Tibial artery (tissue), 4 donors: ENCODE results near the gene ARL3.

Experiments used
- DNase-seq, 2 donors: peaks; one replicate each; pipeline ENCODE4 v3.0.0-alpha.2; 2019
- H3K27ac ChIP-seq, 2 donors: fragments of 200-600 bp; sonication (generic) in 1 of 2; 1 replicate in 1 of 2; 2 replicates in 1 of 2; pipeline ENCODE4 v1.5.1; 2018 to 2019; ENCODE audit warnings: mild to moderate bottlenecking in 1 of 2
- H3K27me3 ChIP-seq, 2 donors: fragments of 200-600 bp; sonication (generic) in 1 of 2; one replicate each; pipeline versions ENCODE4 v1.5.1 to v1.6.0; 2016 to 2019
- H3K36me3 ChIP-seq, 3 donors: fragments of 200-600 bp; sonication (generic) in 2 of 3; one replicate each; pipeline ENCODE4 v1.5.1; 2016 to 2019; ENCODE audit warnings: mild to moderate bottlenecking in 2 of 3
- H3K4me1 ChIP-seq, 4 donors: fragments of 200-600 bp; sonication (generic) in 2 of 4; 1 replicate in 3 of 4; 2 replicates in 1 of 4; pipeline ENCODE4 v1.5.1; 2016 to 2019
- H3K4me3 ChIP-seq, 2 donors: fragments of 200-600 bp; sonication (generic) in 1 of 2; 1 replicate in 1 of 2; 2 replicates in 1 of 2; pipeline ENCODE4 v1.5.1; 2018 to 2019; ENCODE audit warnings: mild to moderate bottlenecking in 2 of 2
- H3K9me3 ChIP-seq, 3 donors: fragments of 200-600 bp; sonication (generic) in 1 of 3; one replicate each; pipeline ENCODE4 v1.5.1; 2016 to 2019
- CTCF ChIP-seq, 2 experiments: fragments of 200-600 bp in 1 of 2; fragments of 450-650 bp in 1 of 2; IDR thresholded peaks; one replicate each; pipeline ENCODE4 v1.5.1; 2017 to 2019; ENCODE audit warnings: antibody characterized with exemption in 2 of 2, mild to moderate bottlenecking in 1 of 2, moderate library complexity in 1 of 2
- intact Hi-C: fragments of 100-400 bp; cut with DNase I; formaldehyde crosslinking; loops from one replicate; pipeline ENCODE4 v1.15.0; 2023; ENCODE audit warnings: low total_unique reads

The ARL3 gene

GRCh38 chr10:102629661-102630614 lies 84.3 kb downstream of the ARL3 start:
- intact Hi-C loops = no loop called here
- H3K4me1 ChIP-seq = peaks cover 8 to 87% (median 80%) of the 10 kb centered on the region in 4 donors

GRCh38 chr10:102628451-102628911 lies 85.7 kb downstream of the ARL3 start:
- intact Hi-C loops = no loop called here
- no peaks in the 10 kb centered on the region for H3K27me3 ChIP-seq
- peaks cover 8 to 84% (median 77%) of the 10 kb centered on the region in 4 donors for H3K4me1 ChIP-seq
- H3K27ac ChIP-seq = peak overlapping the region; percentile 86 to 90
- peak; percentile 70 to 84 for DNase-seq
- H3K4me3 ChIP-seq = no peak overlapping the region
- no peaks in the 10 kb centered on the region for H3K9me3 ChIP-seq
- H3K36me3 ChIP-seq = peaks cover 0 to 19% (median 0%) of the 10 kb centered on the region in 3 donors
- no peak for TF ChIP-seq CTCF (IDR thresholded peaks at IDR 0.05)

More at GRCh38 chr10:102629661-102630614, 84.3 kb downstream of the ARL3 start:
- Histone ChIP-seq H3K4me3 (no peak overlapping the region), H3K27me3 (no peaks in the 10 kb centered on the region), H3K36me3 (peaks cover 0 to 19% (median 0%) of the 10 kb centered on the region in 3 donors), H3K27ac (peak overlapping the region; percentile 47 to 90), H3K9me3 (no peaks in the 10 kb centered on the region)
- no peak for DNase-seq
- no peak for TF ChIP-seq CTCF (IDR thresholded peaks at IDR 0.05)

- peaks cover 8 to 77% (median 70%) of the 10 kb centered on the region in 4 donors for H3K4me1 ChIP-seq
- intact Hi-C loops = no loop called here
- TF ChIP-seq CTCF (IDR thresholded peaks at IDR 0.05) = no peak
- H3K27ac ChIP-seq = peak overlapping the region; percentile 86 to 90
- peak in 1 of 2 donors; percentile 80 for DNase-seq
- peaks cover 0 to 19% (median 0%) of the 10 kb centered on the region in 3 donors for H3K36me3 ChIP-seq
- no peaks in the 10 kb centered on the region for H3K27me3 ChIP-seq
- no peak overlapping the region for H3K4me3 ChIP-seq
- no peaks in the 10 kb centered on the region for H3K9me3 ChIP-seq
Measured at GRCh38 chr10:102627736-102628293, 86.4 kb downstream of the ARL3 start.

- Histone ChIP-seq H3K27me3 (no peaks in the 10 kb centered on the region), H3K4me3 (no peak overlapping the region), H3K9me3 (no peaks in the 10 kb centered on the region), H3K36me3 (peaks cover 0 to 19% (median 0%) of the 10 kb centered on the region in 3 donors), H3K4me1 (peaks cover 8 to 76% (median 67%) of the 10 kb centered on the region in 4 donors), H3K27ac (peak overlapping the region; percentile 86 to 90)
- no peak for TF ChIP-seq CTCF (IDR thresholded peaks at IDR 0.05)
- intact Hi-C loops = no loop called here
- DNase-seq = no peak
Measured at GRCh38 chr10:102627291-102627735, 86.9 kb downstream of the ARL3 start.

GRCh38 chr10:102626026-102626685 lies 88.0 kb downstream of the ARL3 start:
- no peak for DNase-seq
- TF ChIP-seq CTCF (IDR thresholded peaks at IDR 0.05) = no peak
- Histone ChIP-seq H3K27ac (peak overlapping the region; percentile 86 to 90), H3K9me3 (no peaks in the 10 kb centered on the region), H3K4me1 (peaks cover 8 to 82% (median 72%) of the 10 kb centered on the region in 4 donors), H3K4me3 (no peak overlapping the region), H3K36me3 (peaks cover 0 to 11% (median 0%) of the 10 kb centered on the region in 3 donors), H3K27me3 (no peaks in the 10 kb centered on the region)
- intact Hi-C loops = no loop called here
